Measurements from ENCODE around the gene ADAMTS8.
A peak's percentile ranks its signal among the peaks of the same experiment; 100 is the strongest.

GRCh38 chr11:130431331-130431773 lies 2.9 kb upstream of the ADAMTS8 start:
- TF ChIP-seq CTCF (IDR thresholded peaks at IDR 0.05) (peak in 5 of 7 experiments; percentile 70 to 82 (median 73)), POLR2A (IDR thresholded peaks at IDR 0.05) (no peak)

Data from stomach (tissue), 4 donors.